Stimulated activated naive CD4-positive, alpha-beta T cell (primary cell): ENCODE results near the gene ANKRD49.

Experiments used
- DNase-seq, 6 experiments: peaks; one replicate each; lab custom pipeline; 2025; lab: John Stamatoyannopoulos, UW

ANKRD49 gene

GRCh38 chr11:94507485-94507884 lies 13.7 kb downstream of the ANKRD49 start:
- DNase-seq = no peak

- peak in 5 of 6 experiments; percentile 16 to 44 (median 31) for DNase-seq
Measured at GRCh38 chr11:94511932-94512781, 18.4 kb downstream of the ANKRD49 start, which contains the start of gene C11orf97. C11orf97 (plus strand) TSS chr11:94512461; CDS start chr11:94512529, 68 bp downstream.

GRCh38 chr11:94513091-94513490 lies 19.3 kb downstream of the ANKRD49 start:
- peak in 1 of 6 experiments; percentile 1 for DNase-seq

GRCh38 chr11:94515398-94515797 lies 21.6 kb downstream of the ANKRD49 start:
- DNase-seq = no peak

- DNase-seq = no peak
Measured at GRCh38 chr11:94516725-94517124, 22.9 kb downstream of the ANKRD49 start.

- DNase-seq = no peak
Measured at GRCh38 chr11:94518300-94518699, 24.5 kb downstream of the ANKRD49 start.

- peak in 2 of 6 experiments; percentile 44 to 45 for DNase-seq
Measured at GRCh38 chr11:94519478-94520084, 25.8 kb downstream of the ANKRD49 start.

- DNase-seq = no peak
Measured at GRCh38 chr11:94521684-94522083, 27.9 kb downstream of the ANKRD49 start.

GRCh38 chr11:94524341-94524740 lies 30.6 kb downstream of the ANKRD49 start:
- DNase-seq = no peak

GRCh38 chr11:94525546-94526324 lies 32.0 kb downstream of the ANKRD49 start:
- no peak for DNase-seq

- no peak for DNase-seq
Measured at GRCh38 chr11:94526645-94527438, 33.1 kb downstream of the ANKRD49 start.

GRCh38 chr11:94528551-94528950 lies 34.8 kb downstream of the ANKRD49 start:
- no peak for DNase-seq

- DNase-seq = no peak
Measured at GRCh38 chr11:94532211-94532610, 38.4 kb downstream of the ANKRD49 start.

GRCh38 chr11:94533206-94533605 lies 39.4 kb downstream of the ANKRD49 start:
- DNase-seq = no peak

GRCh38 chr11:94533696-94534630 lies 40.2 kb downstream of the ANKRD49 start:
- no peak for DNase-seq

- DNase-seq = no peak
Measured at GRCh38 chr11:94536386-94536785, 42.6 kb downstream of the ANKRD49 start.

GRCh38 chr11:94537031-94537600 lies 43.3 kb downstream of the ANKRD49 start:
- DNase-seq = no peak

GRCh38 chr11:94539420-94539819 lies 45.6 kb downstream of the ANKRD49 start:
- DNase-seq = no peak

GRCh38 chr11:94543695-94544645 lies 50.2 kb downstream of the ANKRD49 start, which contains the start of gene FUT4:
FUT4 (plus strand) TSS chr11:94543921; CDS start chr11:94544134, 213 bp downstream.
- DNase-seq = peak; percentile 48 to 85 (median 71)
